ENCODE data around the gene CNST. TPM values are rescaled to one million over a fixed set of nuclear protein-coding genes. Genes with fewer than 3 reads are reported as not detected.

Gene CNST
- total and polyA plus RNA-seq, 9 of the 15 experiments (the other 6 are each of a cell fraction or from before 2014, with no cell fraction given), result 17.0 to 55.3 (median 30.8) TPM

DNA sequence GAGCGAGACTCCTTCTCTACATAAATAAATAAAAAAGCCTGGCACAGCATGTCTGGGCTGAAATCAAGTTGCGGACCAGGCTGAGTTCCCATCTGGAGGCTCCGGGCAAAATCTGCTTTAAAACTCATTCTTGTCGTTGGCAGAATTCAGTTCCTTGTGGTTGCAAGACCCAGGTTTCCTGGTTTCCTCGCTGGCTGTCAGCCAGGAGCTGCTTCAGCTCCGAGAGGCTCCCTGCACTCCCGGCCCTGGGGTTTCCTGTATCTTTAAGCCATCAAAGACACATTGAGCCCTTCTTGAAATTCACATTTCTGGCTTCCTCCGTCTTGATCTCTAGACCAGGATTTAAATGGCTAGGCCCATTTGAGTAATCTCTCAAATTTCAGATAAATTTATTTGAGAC lies 137.3 kb downstream of the CNST start:
- Histone ChIP-seq H3K27ac (ENCODE audit: extremely low read depth, low read depth, low read length) (no peak overlapping the region), H3K27me3 (ENCODE audit: control insufficient read depth in 2 of 2, insufficient read depth in 2 of 2, low read length in 2 of 2) (no peaks in the 10 kb centered on the region), H3K9me1 (ENCODE audit: control insufficient read depth, insufficient read depth, low read length) (no peaks in the 10 kb centered on the region), H3K79me2 (ENCODE audit: control insufficient read depth, insufficient read depth, low read length) (no peaks in the 10 kb centered on the region), H3K4me3 (no peak overlapping the region), H3K4me1 (replicated peaks in 1 of 2; ENCODE audit: control insufficient read depth in 2 of 2, insufficient read depth in 2 of 2, low read length in 2 of 2) (peaks cover 0 to 4% of the 10 kb centered on the region in 2 experiments; a peak in 3 of 5 replicates), H3K36me3 (ENCODE audit: control insufficient read depth, insufficient read depth, low read length) (no peaks in the 10 kb centered on the region), H3K9me3 (replicated peaks; ENCODE audit: control insufficient read depth, insufficient read depth, low read depth, low read length) (no peaks in the 10 kb centered on the region), H3K4me2 (ENCODE audit: insufficient read depth, low read length) (no peak overlapping the region), H2AFZ (ENCODE audit: low read depth, low read length) (no peak overlapping the region; the same call in 1 of the 2 replicates), H3K9ac (ENCODE audit: insufficient read depth in 1 of 2, low read depth in 2 of 2, low read length in 2 of 2) (no peak overlapping the region), H4K20me1 (replicated peaks; ENCODE audit: control insufficient read depth, insufficient read depth, low read length) (no peaks in the 10 kb centered on the region)
- WGBS (ENCODE audit: insufficient coverage, low coverage, missing lambda C conversion rate), result 46% methylated on average over 8 of the region's 8 CpGs
- in situ Hi-C loops (cut with MboI) (no loop called here), intact Hi-C loops (cut with micrococcal nuclease) (no loop called here)
- CTCF ChIA-PET (ENCODE audit: low intra/inter-chr PET ratio), result no interaction called here
- TF ChIP-seq, protein P1, sequence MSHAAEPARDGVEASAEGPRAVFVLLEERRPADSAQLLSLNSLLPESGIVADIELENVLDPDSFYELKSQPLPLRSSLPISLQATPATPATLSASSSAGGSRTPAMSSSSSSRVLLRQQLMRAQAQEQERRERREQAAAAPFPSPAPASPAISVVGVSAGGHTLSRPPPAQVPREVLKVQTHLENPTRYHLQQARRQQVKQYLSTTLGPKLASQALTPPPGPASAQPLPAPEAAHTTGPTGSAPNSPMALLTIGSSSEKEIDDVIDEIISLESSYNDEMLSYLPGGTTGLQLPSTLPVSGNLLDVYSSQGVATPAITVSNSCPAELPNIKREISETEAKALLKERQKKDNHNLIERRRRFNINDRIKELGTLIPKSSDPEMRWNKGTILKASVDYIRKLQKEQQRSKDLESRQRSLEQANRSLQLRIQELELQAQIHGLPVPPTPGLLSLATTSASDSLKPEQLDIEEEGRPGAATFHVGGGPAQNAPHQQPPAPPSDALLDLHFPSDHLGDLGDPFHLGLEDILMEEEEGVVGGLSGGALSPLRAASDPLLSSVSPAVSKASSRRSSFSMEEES (CRISPR knock-in tag; IDR thresholded peaks at IDR 0.05), result no peak
- TF ChIP-seq ZNF778 (CRISPR knock-in tag; IDR thresholded peaks at IDR 0.05) (no peak), SRSF1 (IDR thresholded peaks at IDR 0.05; ENCODE audit: low read depth, low read length) (no peak), FOXM1 (IDR thresholded peaks at IDR 0.05; ENCODE audit: low read depth) (no peak), FOXM1 (CRISPR knock-in tag; IDR thresholded peaks at IDR 0.05; ENCODE audit: low read depth) (no peak), POLR2H (tag; IDR thresholded peaks at IDR 0.05; ENCODE audit: low read depth) (no peak), ZNF354B (CRISPR knock-in tag; IDR thresholded peaks at IDR 0.05) (no peak), ZNF239 (CRISPR knock-in tag; IDR thresholded peaks at IDR 0.05) (no peak), ZNF764 (CRISPR knock-in tag; IDR thresholded peaks at IDR 0.05; ENCODE audit: low read depth) (no peak), POLR2AphosphoS2 (IDR thresholded peaks at IDR 0.05; ENCODE audit: low read length) (no peak), SMARCA4 (IDR thresholded peaks at IDR 0.05) (no peak), SIRT6 (IDR thresholded peaks at IDR 0.05; ENCODE audit: low read depth, low read length) (no peak)
- TF ChIP-seq, protein P2, sequence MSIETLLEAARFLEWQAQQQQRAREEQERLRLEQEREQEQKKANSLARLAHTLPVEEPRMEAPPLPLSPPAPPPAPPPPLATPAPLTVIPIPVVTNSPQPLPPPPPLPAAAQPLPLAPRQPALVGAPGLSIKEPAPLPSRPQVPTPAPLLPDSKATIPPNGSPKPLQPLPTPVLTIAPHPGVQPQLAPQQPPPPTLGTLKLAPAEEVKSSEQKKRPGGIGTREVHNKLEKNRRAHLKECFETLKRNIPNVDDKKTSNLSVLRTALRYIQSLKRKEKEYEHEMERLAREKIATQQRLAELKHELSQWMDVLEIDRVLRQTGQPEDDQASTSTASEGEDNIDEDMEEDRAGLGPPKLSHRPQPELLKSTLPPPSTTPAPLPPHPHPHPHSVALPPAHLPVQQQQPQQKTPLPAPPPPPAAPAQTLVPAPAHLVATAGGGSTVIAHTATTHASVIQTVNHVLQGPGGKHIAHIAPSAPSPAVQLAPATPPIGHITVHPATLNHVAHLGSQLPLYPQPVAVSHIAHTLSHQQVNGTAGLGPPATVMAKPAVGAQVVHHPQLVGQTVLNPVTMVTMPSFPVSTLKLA (conservative IDR thresholded peaks at IDR 0.05), result no peak
- TF ChIP-seq, protein P3, sequence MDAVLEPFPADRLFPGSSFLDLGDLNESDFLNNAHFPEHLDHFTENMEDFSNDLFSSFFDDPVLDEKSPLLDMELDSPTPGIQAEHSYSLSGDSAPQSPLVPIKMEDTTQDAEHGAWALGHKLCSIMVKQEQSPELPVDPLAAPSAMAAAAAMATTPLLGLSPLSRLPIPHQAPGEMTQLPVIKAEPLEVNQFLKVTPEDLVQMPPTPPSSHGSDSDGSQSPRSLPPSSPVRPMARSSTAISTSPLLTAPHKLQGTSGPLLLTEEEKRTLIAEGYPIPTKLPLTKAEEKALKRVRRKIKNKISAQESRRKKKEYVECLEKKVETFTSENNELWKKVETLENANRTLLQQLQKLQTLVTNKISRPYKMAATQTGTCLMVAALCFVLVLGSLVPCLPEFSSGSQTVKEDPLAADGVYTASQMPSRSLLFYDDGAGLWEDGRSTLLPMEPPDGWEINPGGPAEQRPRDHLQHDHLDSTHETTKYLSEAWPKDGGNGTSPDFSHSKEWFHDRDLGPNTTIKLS (IDR thresholded peaks at IDR 0.05; ENCODE audit: borderline replicate concordance, low read depth), result no peak
- FAIRE-seq, result no peak
- DNase-seq (ENCODE audit: extremely low read depth in 1 of 4, low spot score in 3 of 4), result no peak
- POLR2A ChIA-PET, result interaction anchor here (0.8 to 1.0 kb wide), 2 partner anchors 23 to 1217 kb away, joined by 3 to 4 read pairs; no protein-coding TSS in a partner anchor
- ATAC-seq, result no peak
- BruUV-seq (replicated peaks), result no TSS peak

All from K562 (cell line).